ENCODE data around the gene C1orf52. TPM values are rescaled to one million over a fixed set of nuclear protein-coding genes. Genes with fewer than 3 reads are reported as not detected.

The C1orf52 gene
- total and polyA plus RNA-seq, 9 of the 15 experiments (the other 6 are each of a cell fraction or from before 2014, with no cell fraction given) = 17.0 to 38.5 (median 33.0) TPM

- no peak; the same call in 1 of the 2 replicates for TF ChIP-seq FOXP4 (CRISPR knock-in tag; IDR thresholded peaks at IDR 0.05; ENCODE audit: borderline replicate concordance)
- no peak for TF ChIP-seq NR0B1 (IDR thresholded peaks at IDR 0.05; ENCODE audit: partially characterized antibody)
- TF ChIP-seq HLTF (IDR thresholded peaks at IDR 0.05) = no peak
- TF ChIP-seq EGR1 (conservative IDR thresholded peaks at IDR 0.05) = peak; percentile 98
- no peak for TF ChIP-seq ZNF644 (tag; IDR thresholded peaks at IDR 0.05; ENCODE audit: low read depth)
- no peak for TF ChIP-seq RBM15 (IDR thresholded peaks at IDR 0.05; ENCODE audit: insufficient read depth, low read length)
- TF ChIP-seq SMARCA4 (IDR thresholded peaks at IDR 0.05) = no peak
- TF ChIP-seq ILF3 (IDR thresholded peaks at IDR 0.05; ENCODE audit: borderline replicate concordance) = 0 out of 2 replicates have a peak, but pooled peaks have one; percentile 40
- no peak for TF ChIP-seq ZNF232 (CRISPR knock-in tag; IDR thresholded peaks at IDR 0.05)
- no peak for TF ChIP-seq SRSF1 (IDR thresholded peaks at IDR 0.05; ENCODE audit: low read depth, low read length)
- no peak for TF ChIP-seq MED1 (CRISPR knock-in tag; IDR thresholded peaks at IDR 0.05; ENCODE audit: borderline replicate concordance)
- peak; percentile 89 for TF ChIP-seq VEZF1 (CRISPR knock-in tag; IDR thresholded peaks at IDR 0.05)
- peak; percentile 55 for TF ChIP-seq MYC (IDR thresholded peaks at IDR 0.05; ENCODE audit: low read depth, low read length)
- TF ChIP-seq MYC (CRISPR knock-in tag; IDR thresholded peaks at IDR 0.05; ENCODE audit: borderline replicate concordance, low read depth) = peak; percentile 75; the same call in 1 of the 2 replicates
- no peak for TF ChIP-seq MIER1 (IDR thresholded peaks at IDR 0.05; ENCODE audit: low read depth)
- no peak for TF ChIP-seq CEBPG (CRISPR knock-in tag; IDR thresholded peaks at IDR 0.05)
- TF ChIP-seq CEBPG (tag; conservative IDR thresholded peaks at IDR 0.05 in 1 of 2, IDR thresholded peaks at IDR 0.05 in 1 of 2) = no peak
- TF ChIP-seq MEIS2 (IDR thresholded peaks at IDR 0.05; ENCODE audit: partially characterized antibody) = no peak
- no peak for TF ChIP-seq ADNP (tag; IDR thresholded peaks at IDR 0.05)
- TF ChIP-seq MAX (CRISPR knock-in tag; IDR thresholded peaks at IDR 0.05) = peak; percentile 74
- no peak for TF ChIP-seq ZNF398 (CRISPR knock-in tag; IDR thresholded peaks at IDR 0.05)
Observed at GRCh38 chr1:85200463-85201339, 58.8 kb downstream of the C1orf52 start, which contains the start of gene SYDE2 (continued).
